Heart left ventricle (tissue), 16 donors: Measurements from ENCODE around the gene OVCA2. TPM values are rescaled to one million over a fixed set of nuclear protein-coding genes. Genes with fewer than 3 reads are reported as not detected.

Experiments used
- ATAC-seq, 4 donors: fragments of 200-7000 bp; cut with Tn5 transposase; one replicate each; pipeline ENCODE4 v1.9.1; 2020 to 2022; ENCODE audit warnings: moderate library complexity in 4 of 4, mild to moderate bottlenecking in 3 of 4, moderate number of reproducible peaks in 1 of 4
- DNase-seq, 5 donors: peaks; one replicate each; pipeline ENCODE4 v3.0.0-alpha.2; 2020
- H3K27ac ChIP-seq, 12 donors: fragments of 200-600 bp; sonication (generic) in 4 of 12; one replicate each; pipeline versions ENCODE4 v1.5.0 to v1.8.0; 2016 to 2022; ENCODE audit warnings: mild to moderate bottlenecking in 2 of 12
- H3K27me3 ChIP-seq, 9 donors: fragments of 200-600 bp; sonication (generic) in 2 of 9; one replicate each; pipeline versions ENCODE4 v1.5.1 to v1.8.0; 2016 to 2022; ENCODE audit warnings: mild to moderate bottlenecking in 3 of 9
- H3K36me3 ChIP-seq, 9 donors: fragments of 200-600 bp; sonication (generic) in 2 of 9; one replicate each; pipeline versions ENCODE4 v1.5.0 to v1.8.0; 2018 to 2022; ENCODE audit warnings: mild to moderate bottlenecking in 2 of 9
- H3K4me1 ChIP-seq, 12 donors: fragments of 200-600 bp; sonication (generic) in 4 of 12; one replicate each; pipeline versions ENCODE4 v1.5.0 to v1.8.0; 2016 to 2022; ENCODE audit warnings: mild to moderate bottlenecking in 3 of 12
- H3K4me3 ChIP-seq, 12 donors: fragments of 200-600 bp; sonication (generic) in 4 of 12; one replicate each; pipeline versions ENCODE4 v1.5.0 to v1.8.0; 2017 to 2022; ENCODE audit warnings: mild to moderate bottlenecking in 9 of 12, moderate library complexity in 4 of 12
- H3K9me3 ChIP-seq, 12 donors: fragments of 200-600 bp; sonication (generic) in 4 of 12; one replicate each; pipeline versions ENCODE4 v1.5.0 to v1.8.0; 2016 to 2022; ENCODE audit warnings: mild to moderate bottlenecking in 1 of 12
- POLR2A ChIP-seq, 2 donors: fragments of 450-650 bp; IDR thresholded peaks; one replicate each; pipeline ENCODE4 v1.6.1; 2017; ENCODE audit warnings: antibody characterized with exemption in 2 of 2, mild to moderate bottlenecking in 2 of 2, moderate library complexity in 2 of 2
- WGBS, 4 donors: extraction: QIAGEN DNeasy Blood & Tissue Kit in 2 of 4; methylation state at CpG; one replicate each; pipeline versions ENCODE4 v1.1.5 to v1.1.7; 2013 to 2018; 5-methylcytosine and 5-hydroxymethylcytosine counted together
- intact Hi-C, 10 donors: fragments of 100-400 bp; cut with DNase I; formaldehyde crosslinking; loops; one replicate each; pipeline versions ENCODE4 v1.11.1 to v1.14.2; 2022
- polyA plus RNA-seq, 2 donors: library from polyadenylated mRNA; stranded (reverse); fragments of 200-250 nt; gene quantifications; one replicate each; pipeline ENCODE4 v1.2.3, GENCODE V29; 2013
- total RNA-seq, 9 donors: library from RNA; depleted of rRNA in 2 of 9; stranded (reverse); fragments of >200 nt in 2 of 9; fragmentation: NEBNext Ultra II Directional in 3 of 9; extraction: Animal tissue kit (Norgen Biotek cat#: 25700) in 3 of 9; gene quantifications; one replicate each; pipeline versions ENCODE4 v1.1.0 to v1.2.4, GENCODE V29; 2016 to 2023
- TF ChIP-seq, protein P1 (sequence below), 12 donors: fragments of 200-600 bp; sonication (generic) in 4 of 12; IDR thresholded peaks; one replicate each; pipeline versions ENCODE4 v1.5.0 to v1.8.0; 2018 to 2022; ENCODE audit warnings: antibody characterized with exemption in 12 of 12, mild to moderate bottlenecking in 5 of 12
- donor health status: ischemic (EF 13 %, LVEDD 7.1; RV severe dilation, severe dysfunction).
- donor health status: healthy with polysubstance abuse.
- donor health status: DM: no; HTN: yes; CAD: no.
- donor health status: DM: no; HTN: no; CAD: no.
- donor health status: ischemic (EF 25% LVEDD 6.9; RV normal size, moderate dysfunction).
- donor health status: ischemic (EF 25% LVEDD 5.7; RV mildly dilated, moderate dysfunction).
- donor health status: healthy.
- donor health status: DM: yes; HTN: yes; CAD: no.
- donor health status: ischemic (EF 35%, LVEDD 5.7; RV mildly dilated, moderate dysfunction).
- donor health status: nonischemic (EF 11% LVEDD 7.7; RV severe dilation, severe dysfunction).
- donor health status: DM: yes; HTN: yes; CAD: no.
- donor health status: PGD.
- donor health status: ischemic (EF 29% LVEDD 5.4; RV normal size, mild dysfunction).
- donor health status: nonischemic (EF 23%, LVEDD 6.1; RV moderate dilation, normal function).

OVCA2 gene
- total and polyA plus RNA-seq, 11 donors: 16.0 to 52.4 (median 22.0) TPM

DNA sequence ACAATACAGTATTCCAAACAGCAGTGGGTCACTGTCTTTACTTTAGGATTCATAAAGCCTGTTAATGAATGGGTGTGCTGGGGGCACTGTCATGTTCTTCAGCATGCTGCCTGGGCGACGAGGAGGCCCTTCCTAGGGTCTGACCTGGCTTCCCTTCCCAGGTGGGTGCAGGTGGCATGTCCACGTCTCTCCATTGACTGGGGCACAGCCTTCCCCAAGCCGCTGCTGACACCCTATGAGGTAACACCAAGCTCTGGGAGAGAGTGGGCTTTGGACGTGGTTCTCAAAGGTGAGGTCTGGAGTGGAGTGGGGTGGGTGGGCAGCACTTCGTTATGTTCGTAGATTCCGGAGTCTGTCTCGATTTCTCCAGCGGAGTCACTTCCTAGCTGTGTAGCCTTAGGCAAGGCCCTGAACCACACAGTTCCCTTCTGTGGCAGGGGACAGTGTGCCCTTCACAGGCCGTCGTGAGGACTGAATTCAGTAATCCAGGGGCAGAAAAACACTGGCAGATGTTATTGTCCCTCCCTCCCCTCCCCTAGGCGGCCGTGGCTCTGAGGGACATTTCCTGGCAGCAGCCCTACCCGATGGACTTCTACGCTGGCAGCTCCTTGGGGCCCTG lies 771 bp upstream of the OVCA2 start:
- Histone ChIP-seq H3K36me3 (peaks cover 0 to 60% (median 38%) of the 10 kb centered on the region in 9 donors), H3K27ac (peak overlapping the region; percentile 81 to 97 (median 93)), H3K9me3 (no peaks in the 10 kb centered on the region), H3K4me3 (peak overlapping the region; percentile 43 to 87 (median 76)), H3K4me1 (peaks cover 3 to 38% (median 22%) of the 10 kb centered on the region in 12 donors), H3K27me3 (no peaks in the 10 kb centered on the region)
- no peak for TF ChIP-seq POLR2A (IDR thresholded peaks at IDR 0.05)
- TF ChIP-seq, protein P1, sequence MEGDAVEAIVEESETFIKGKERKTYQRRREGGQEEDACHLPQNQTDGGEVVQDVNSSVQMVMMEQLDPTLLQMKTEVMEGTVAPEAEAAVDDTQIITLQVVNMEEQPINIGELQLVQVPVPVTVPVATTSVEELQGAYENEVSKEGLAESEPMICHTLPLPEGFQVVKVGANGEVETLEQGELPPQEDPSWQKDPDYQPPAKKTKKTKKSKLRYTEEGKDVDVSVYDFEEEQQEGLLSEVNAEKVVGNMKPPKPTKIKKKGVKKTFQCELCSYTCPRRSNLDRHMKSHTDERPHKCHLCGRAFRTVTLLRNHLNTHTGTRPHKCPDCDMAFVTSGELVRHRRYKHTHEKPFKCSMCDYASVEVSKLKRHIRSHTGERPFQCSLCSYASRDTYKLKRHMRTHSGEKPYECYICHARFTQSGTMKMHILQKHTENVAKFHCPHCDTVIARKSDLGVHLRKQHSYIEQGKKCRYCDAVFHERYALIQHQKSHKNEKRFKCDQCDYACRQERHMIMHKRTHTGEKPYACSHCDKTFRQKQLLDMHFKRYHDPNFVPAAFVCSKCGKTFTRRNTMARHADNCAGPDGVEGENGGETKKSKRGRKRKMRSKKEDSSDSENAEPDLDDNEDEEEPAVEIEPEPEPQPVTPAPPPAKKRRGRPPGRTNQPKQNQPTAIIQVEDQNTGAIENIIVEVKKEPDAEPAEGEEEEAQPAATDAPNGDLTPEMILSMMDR (IDR thresholded peaks at IDR 0.05): no peak
- peak in 1 of 4 donors; percentile 9 for ATAC-seq
- DNase-seq: no peak
- WGBS, 4 donors: 49 to 77% (median 53%) methylated on average over 5 to 16 of the region's 16 CpGs
- intact Hi-C loops: loop anchor here in 5 of 10 donors (5.0 to 10.0 kb wide), 4 partner anchors 134 to 374 kb away; partner anchors contain the start of genes PRPF8 (in 1 of the 5) and TLCD2 (in 1 of the 5)

DNA sequence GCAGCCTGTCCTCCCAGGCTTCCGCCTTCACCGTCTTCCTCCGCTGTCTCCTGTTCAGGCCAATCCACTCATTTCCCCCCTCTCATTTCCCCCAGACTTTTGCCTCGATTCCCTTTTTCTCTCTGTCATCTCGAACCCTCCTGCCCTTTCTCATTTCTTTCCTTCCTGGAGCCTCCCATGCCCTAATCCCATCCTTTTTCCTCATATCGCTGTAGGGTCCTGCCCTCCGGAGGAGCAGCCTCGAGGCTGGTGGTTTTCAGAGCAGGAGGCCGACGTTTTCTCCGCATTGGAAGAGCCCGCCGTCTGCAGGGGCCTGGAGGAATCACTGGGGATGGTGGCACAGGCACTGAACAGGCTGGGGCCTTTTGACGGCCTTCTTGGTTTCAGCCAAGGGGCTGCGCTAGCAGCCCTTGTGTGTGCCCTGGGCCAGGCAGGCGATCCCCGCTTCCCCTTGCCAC lies 597 bp downstream of the OVCA2 start:
- Histone ChIP-seq H3K36me3 (peaks cover 0 to 46% (median 24%) of the 10 kb centered on the region in 9 donors), H3K9me3 (no peaks in the 10 kb centered on the region), H3K4me3 (peak overlapping the region; percentile 43 to 87 (median 76)), H3K27me3 (no peaks in the 10 kb centered on the region), H3K27ac (peak overlapping the region; percentile 81 to 97 (median 93)), H3K4me1 (peaks cover 3 to 38% (median 22%) of the 10 kb centered on the region in 12 donors)
- intact Hi-C loops: loop anchor here in 5 of 10 donors (5.0 to 10.0 kb wide), 4 partner anchors 135 to 375 kb away; partner anchors contain the start of genes PRPF8 (in 1 of the 5) and TLCD2 (in 1 of the 5)
- ATAC-seq (peak in 3 of 4 donors; percentile 3 to 22 (median 18)), DNase-seq (no peak)
- WGBS, 4 donors: 17 to 18% (median 17%) methylated on average over 16 to 17 of the region's 17 CpGs
- no peak for TF ChIP-seq POLR2A (IDR thresholded peaks at IDR 0.05)
- TF ChIP-seq, protein P1 (IDR thresholded peaks at IDR 0.05): no peak

DNA sequence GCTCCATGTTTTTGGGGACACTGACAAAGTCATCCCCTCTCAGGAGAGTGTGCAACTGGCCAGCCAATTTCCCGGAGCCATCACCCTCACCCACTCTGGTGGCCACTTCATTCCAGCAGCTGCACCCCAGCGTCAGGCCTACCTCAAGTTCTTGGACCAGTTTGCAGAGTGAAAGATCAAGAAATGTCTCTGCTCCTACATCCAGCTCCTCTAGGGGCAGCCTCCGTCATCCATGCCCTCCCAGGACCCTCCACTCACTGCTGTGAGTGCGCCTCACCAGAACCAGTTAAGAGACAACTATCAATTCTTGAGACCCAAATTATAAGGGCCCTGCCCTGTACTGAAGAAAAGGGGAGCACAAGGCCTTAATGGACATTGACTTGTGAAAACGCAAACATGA lies 1.1 kb downstream of the OVCA2 start:
- H3K9me3 ChIP-seq: no peaks in the 10 kb centered on the region
- H3K27me3 ChIP-seq: peaks cover 0 to 4% (median 0%) of the 10 kb centered on the region in 9 donors
- no peak for TF ChIP-seq POLR2A (IDR thresholded peaks at IDR 0.05)
- TF ChIP-seq, protein P1 (IDR thresholded peaks at IDR 0.05): no peak
- intact Hi-C loops: loop anchor here in 5 of 10 donors (5.0 to 10.0 kb wide), 4 partner anchors 136 to 376 kb away; partner anchors contain the start of genes PRPF8 (in 1 of the 5) and TLCD2 (in 1 of the 5)
- H3K4me3 ChIP-seq: peak overlapping the region in 11 of 12 donors; percentile 43 to 87 (median 76)
- DNase-seq (no peak), ATAC-seq (no peak)
- peaks cover 3 to 38% (median 22%) of the 10 kb centered on the region in 12 donors for H3K4me1 ChIP-seq
- peaks cover 0 to 42% (median 19%) of the 10 kb centered on the region in 9 donors for H3K36me3 ChIP-seq
- peak overlapping the region in 9 of 12 donors; percentile 85 to 97 (median 94) for H3K27ac ChIP-seq
- 70 to 80% (median 79%) methylated on average over 5 of the region's 5 CpGs for WGBS, 4 donors

DNA sequence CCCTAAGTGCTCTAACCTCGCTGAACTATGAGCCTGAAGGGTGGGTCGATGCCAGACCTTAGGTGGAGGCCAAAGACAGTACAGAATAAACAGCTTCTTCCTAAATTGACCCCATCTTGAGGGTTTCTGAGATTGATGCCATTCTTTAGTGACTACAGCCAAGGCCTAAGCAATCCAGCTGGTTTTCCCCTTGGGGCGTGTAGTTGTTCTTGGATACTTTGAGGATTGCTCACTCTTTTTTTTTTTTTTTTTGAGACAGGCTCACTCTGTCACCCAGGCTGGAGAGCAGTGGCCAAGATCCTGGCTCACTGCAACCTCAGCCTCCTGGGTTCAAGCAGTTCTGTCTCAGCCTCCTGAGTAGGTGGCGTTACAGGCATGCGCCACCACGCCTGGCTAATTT lies 2.0 kb downstream of the OVCA2 start:
- DNase-seq: no peak
- Histone ChIP-seq H3K27ac (no peak overlapping the region), H3K4me1 (peaks cover 3 to 41% (median 24%) of the 10 kb centered on the region in 12 donors), H3K36me3 (peaks cover 0 to 34% (median 18%) of the 10 kb centered on the region in 9 donors), H3K27me3 (peaks cover 0 to 8% (median 0%) of the 10 kb centered on the region in 9 donors), H3K9me3 (no peaks in the 10 kb centered on the region), H3K4me3 (no peak overlapping the region)
- WGBS, 4 donors: 86 to 92% (median 91%) methylated on average over 6 of the region's 6 CpGs
- intact Hi-C loops: loop anchor here in 5 of 10 donors (5.0 to 10.0 kb wide), 4 partner anchors 136 to 376 kb away; partner anchors contain the start of genes PRPF8 (in 1 of the 5) and TLCD2 (in 1 of the 5)
- no peak for ATAC-seq
- TF ChIP-seq, protein P1 (IDR thresholded peaks at IDR 0.05): no peak
- TF ChIP-seq POLR2A (IDR thresholded peaks at IDR 0.05): no peak
